GM21723 (cell line): ENCODE results near the gene CNTN1.

ENCODE experiments used
- ATAC-seq: cut with Tn5 transposase; IDR thresholded peaks from one replicate; pipeline ENCODE4 v1.9.1; 2021; ENCODE audit warnings: mild to moderate bottlenecking, moderate library complexity; ENCODE audit not compliant: unreplicated experiment

CNTN1 gene

GRCh38 chr12:40957417-40957816 lies 265.2 kb downstream of the CNTN1 start:
- ATAC-seq: no peak

GRCh38 chr12:40959041-40959440 lies 266.8 kb downstream of the CNTN1 start:
- no peak for ATAC-seq

GRCh38 chr12:40963751-40964150 lies 271.5 kb downstream of the CNTN1 start:
- ATAC-seq: no peak

GRCh38 chr12:40969796-40970195 lies 277.6 kb downstream of the CNTN1 start:
- no peak for ATAC-seq

- ATAC-seq: no peak
These were observed 278.2 kb downstream of the CNTN1 start for GRCh38 chr12:40970320-40970907.

- no peak for ATAC-seq
These were observed 279.7 kb downstream of the CNTN1 start for GRCh38 chr12:40971911-40972310.

- ATAC-seq: no peak
These were observed 284.3 kb downstream of the CNTN1 start for GRCh38 chr12:40976546-40976945.

GRCh38 chr12:40980427-40980961 lies 288.3 kb downstream of the CNTN1 start:
- ATAC-seq: no peak

- no peak for ATAC-seq
These were observed 293.8 kb downstream of the CNTN1 start for GRCh38 chr12:40986001-40986400.

- ATAC-seq: no peak
These were observed 296.1 kb downstream of the CNTN1 start for GRCh38 chr12:40988355-40988754.

- ATAC-seq: no peak
These were observed 296.6 kb downstream of the CNTN1 start for GRCh38 chr12:40988824-40989223.

- ATAC-seq: no peak
These were observed 297.5 kb downstream of the CNTN1 start for GRCh38 chr12:40989785-40990184.

- no peak for ATAC-seq
These were observed 299.9 kb downstream of the CNTN1 start for GRCh38 chr12:40992158-40992557.

- ATAC-seq: no peak
These were observed 300.4 kb downstream of the CNTN1 start for GRCh38 chr12:40992674-40993073.

- no peak for ATAC-seq
These were observed 300.9 kb downstream of the CNTN1 start for GRCh38 chr12:40993158-40993557.

- no peak for ATAC-seq
These were observed 303.9 kb downstream of the CNTN1 start for GRCh38 chr12:40996091-40996490.

GRCh38 chr12:40999210-40999609 lies 307.0 kb downstream of the CNTN1 start:
- ATAC-seq: no peak

GRCh38 chr12:41008472-41008871 lies 316.2 kb downstream of the CNTN1 start:
- ATAC-seq: no peak

- ATAC-seq: no peak
These were observed 319.7 kb downstream of the CNTN1 start for GRCh38 chr12:41011939-41012338.

- ATAC-seq: no peak
These were observed 321.8 kb downstream of the CNTN1 start for GRCh38 chr12:41013881-41014642.

GRCh38 chr12:41014643-41015020 lies 322.4 kb downstream of the CNTN1 start:
- no peak for ATAC-seq

- no peak for ATAC-seq
These were observed 325.8 kb downstream of the CNTN1 start for GRCh38 chr12:41018010-41018409.
